ENCODE data around the gene THBS2.

The THBS2 gene

DNA sequence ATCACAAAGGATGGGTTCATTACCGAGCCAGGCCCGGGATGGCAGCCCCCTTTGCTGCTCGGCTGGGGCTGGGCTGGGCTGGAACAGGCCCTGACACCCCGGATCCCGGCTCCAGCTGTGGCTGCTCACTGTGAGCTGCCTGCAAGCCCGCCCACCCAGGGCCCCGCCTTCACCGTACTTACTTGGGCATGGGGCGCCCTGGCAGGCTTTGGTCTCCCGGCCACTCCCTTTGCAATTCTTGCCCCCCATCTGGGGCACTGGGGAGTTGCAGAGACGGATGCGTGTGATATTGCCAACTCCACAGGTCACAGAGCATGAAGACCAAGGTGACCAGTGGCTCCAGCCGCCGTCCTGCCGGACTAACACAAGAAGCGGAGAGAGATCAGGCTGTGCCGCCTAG, 16.7 kb downstream of the THBS2 start:
- no peak overlapping the region for H3K4me3 ChIP-seq (ENCODE audit: low read depth, low read length)
- TF ChIP-seq, protein P1, sequence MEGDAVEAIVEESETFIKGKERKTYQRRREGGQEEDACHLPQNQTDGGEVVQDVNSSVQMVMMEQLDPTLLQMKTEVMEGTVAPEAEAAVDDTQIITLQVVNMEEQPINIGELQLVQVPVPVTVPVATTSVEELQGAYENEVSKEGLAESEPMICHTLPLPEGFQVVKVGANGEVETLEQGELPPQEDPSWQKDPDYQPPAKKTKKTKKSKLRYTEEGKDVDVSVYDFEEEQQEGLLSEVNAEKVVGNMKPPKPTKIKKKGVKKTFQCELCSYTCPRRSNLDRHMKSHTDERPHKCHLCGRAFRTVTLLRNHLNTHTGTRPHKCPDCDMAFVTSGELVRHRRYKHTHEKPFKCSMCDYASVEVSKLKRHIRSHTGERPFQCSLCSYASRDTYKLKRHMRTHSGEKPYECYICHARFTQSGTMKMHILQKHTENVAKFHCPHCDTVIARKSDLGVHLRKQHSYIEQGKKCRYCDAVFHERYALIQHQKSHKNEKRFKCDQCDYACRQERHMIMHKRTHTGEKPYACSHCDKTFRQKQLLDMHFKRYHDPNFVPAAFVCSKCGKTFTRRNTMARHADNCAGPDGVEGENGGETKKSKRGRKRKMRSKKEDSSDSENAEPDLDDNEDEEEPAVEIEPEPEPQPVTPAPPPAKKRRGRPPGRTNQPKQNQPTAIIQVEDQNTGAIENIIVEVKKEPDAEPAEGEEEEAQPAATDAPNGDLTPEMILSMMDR (IDR thresholded peaks at IDR 0.05; ENCODE audit: low read depth, low read length): no peak

DNA sequence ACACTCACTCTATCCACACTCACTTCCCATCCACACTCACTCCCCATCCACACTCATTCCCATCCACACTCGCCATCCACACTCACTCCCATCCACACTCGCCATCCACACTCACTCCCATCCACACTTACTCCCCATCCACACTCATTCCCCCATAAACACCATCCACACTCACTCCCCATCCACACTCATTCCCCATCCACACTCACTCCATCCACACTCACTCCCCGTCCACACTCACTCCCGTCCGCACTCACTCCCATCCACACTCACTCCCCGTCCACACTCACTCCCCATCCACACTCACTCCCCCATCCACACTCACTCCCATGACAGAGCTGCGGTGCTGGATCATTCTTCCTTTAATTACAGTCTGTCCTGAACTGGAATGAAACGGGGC, 17.1 kb downstream of the THBS2 start:
- H3K4me3 ChIP-seq (ENCODE audit: low read depth, low read length): no peak overlapping the region
- TF ChIP-seq, protein P1 (IDR thresholded peaks at IDR 0.05; ENCODE audit: low read depth, low read length): no peak

DNA sequence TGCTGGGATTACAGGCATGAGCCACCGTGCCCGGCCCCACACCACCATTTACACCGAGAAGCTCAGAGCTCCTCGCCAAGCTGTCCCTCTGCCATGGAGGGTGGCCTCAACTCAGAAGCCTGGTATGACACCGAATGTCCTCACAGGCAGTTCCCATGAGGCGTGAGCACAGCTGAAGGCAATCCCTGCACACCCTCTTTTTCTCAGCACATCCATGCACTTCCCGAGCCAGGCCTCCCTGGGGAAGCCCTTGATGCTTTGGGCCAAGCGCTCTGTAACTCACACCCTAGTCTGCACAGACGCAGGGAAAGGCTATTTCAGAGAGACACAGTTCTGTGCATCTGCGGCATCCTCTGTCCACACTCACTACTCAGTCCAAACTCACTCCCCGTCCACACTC, 18.4 kb downstream of the THBS2 start:
- TF ChIP-seq, protein P1 (IDR thresholded peaks at IDR 0.05; ENCODE audit: low read depth, low read length): no peak
- no peak overlapping the region for H3K4me3 ChIP-seq (ENCODE audit: low read depth, low read length)

DNA sequence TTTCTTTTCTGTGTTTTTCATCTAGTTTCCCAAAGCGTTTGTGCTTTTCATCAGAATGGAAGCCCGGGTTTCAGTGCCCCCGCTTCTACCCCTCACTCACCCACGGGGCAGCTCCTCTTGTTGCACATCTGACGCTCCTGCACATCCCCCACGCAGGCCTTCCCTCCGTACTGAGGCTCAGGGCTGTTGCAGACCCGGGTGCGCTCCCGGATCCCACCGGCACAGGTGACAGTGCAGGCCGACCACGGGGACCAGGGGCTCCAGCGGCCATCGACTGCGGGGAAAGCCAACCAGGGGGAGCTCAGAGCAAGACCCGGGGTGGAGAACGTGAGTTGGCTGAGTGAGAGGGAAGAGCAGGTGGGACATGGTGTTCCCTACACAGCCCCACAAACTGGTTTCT, 19.0 kb downstream of the THBS2 start:
- H3K4me3 ChIP-seq (ENCODE audit: low read depth, low read length): no peak overlapping the region
- TF ChIP-seq, protein P1 (IDR thresholded peaks at IDR 0.05; ENCODE audit: low read depth, low read length): no peak

DNA sequence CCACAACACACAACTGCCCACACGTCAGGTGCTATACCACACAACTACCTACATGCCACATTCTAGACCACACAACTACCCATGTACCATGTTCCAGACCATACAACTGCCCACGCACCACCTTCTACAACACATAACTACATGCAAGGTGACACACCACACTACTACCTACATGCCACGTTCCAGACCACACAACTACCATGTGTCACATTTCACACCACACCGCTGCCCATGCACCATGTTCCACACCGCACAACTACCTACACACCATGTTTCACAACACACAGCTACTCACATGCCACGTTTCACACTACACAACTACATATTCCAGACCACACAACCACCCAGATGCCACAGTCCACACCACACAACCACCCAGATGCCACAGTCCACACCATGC, 19.8 kb downstream of the THBS2 start:
- TF ChIP-seq, protein P1 (IDR thresholded peaks at IDR 0.05; ENCODE audit: low read depth, low read length): no peak
- no peak overlapping the region for H3K4me3 ChIP-seq (ENCODE audit: low read depth, low read length)

DNA sequence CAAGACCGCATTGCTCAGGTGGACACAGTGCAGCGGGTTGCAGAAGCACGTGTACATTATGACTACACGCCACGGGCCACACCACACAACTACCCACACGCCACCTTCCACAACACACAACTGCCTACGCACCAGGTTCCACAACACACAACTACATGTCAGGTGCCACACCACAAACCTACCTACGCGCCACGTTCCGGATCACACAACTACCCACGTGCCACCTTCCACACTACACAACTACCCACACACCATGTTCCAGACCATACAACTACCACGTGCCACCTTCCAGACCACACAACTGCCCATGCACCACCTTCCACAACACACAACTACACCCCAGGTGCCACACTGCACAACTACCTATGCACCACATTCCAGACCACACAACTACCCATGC, 20.5 kb downstream of the THBS2 start:
- TF ChIP-seq, protein P1 (IDR thresholded peaks at IDR 0.05; ENCODE audit: low read depth, low read length): no peak
- no peak overlapping the region for H3K4me3 ChIP-seq (ENCODE audit: low read depth, low read length)

DNA sequence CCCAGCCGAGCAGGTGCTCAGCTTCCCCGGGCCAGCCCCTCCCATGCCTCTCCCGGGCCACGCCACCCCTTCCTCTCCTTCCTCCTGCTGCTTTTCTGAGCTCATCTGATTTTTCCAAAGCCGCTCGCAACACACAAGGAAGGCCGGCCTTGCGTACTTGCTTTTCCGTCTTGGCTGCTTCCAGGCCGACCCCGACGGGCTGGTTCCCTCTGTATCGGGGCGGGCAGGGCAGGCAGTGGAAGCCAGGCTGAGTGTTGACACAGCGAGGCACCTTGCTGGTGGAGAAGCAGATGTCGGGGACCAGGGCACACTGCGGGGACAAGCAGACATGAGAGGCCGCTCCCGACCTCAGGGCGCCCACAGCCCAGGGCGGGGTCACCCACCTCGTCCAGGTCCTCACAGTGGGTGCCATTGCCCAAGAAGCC, 21.1 kb downstream of the THBS2 start:
- TF ChIP-seq, protein P1 (IDR thresholded peaks at IDR 0.05; ENCODE audit: low read depth, low read length): no peak

More for the DNA sequence above, 21.1 kb downstream of the THBS2 start:
- no peak overlapping the region for H3K4me3 ChIP-seq (ENCODE audit: low read depth, low read length)

Data from WI38 (cell line).